AG04450 (cell line): ENCODE results near the gene GADD45A. TPM values are rescaled to one million over a fixed set of nuclear protein-coding genes. Genes with fewer than 3 reads are reported as not detected.
A peak's percentile ranks its signal among the peaks of the same experiment; 100 is the strongest.

Source experiments
- CTCF ChIA-PET: fragments of 300-600, 350-600 bp; formaldehyde crosslinking; extraction: SDS; loops from one replicate; lab custom pipeline; 2022; ENCODE audit warnings: antibody characterized with exemption, inconsistent platforms; lab: Charles Lee
- POLR2A ChIA-PET: fragments of 350-600 bp; formaldehyde crosslinking; extraction: SDS; loops from one replicate; lab custom pipeline; 2021; ENCODE audit warnings: antibody characterized with exemption, inconsistent platforms; lab: Yijun Ruan, JAX
- DNase-seq: peaks from one replicate; pipeline ENCODE4 v3.0.0-alpha.2; 2011; ENCODE audit warnings: low read depth, low spot score
- H3K27ac ChIP-seq: one replicate; pipeline ENCODE4 v1.5.1; 2012; ENCODE audit warnings: low read depth, low read length, control low read depth
- H3K27me3 ChIP-seq: one replicate; pipeline ENCODE4 v1.6.0; 2012; ENCODE audit warnings: low read length; ENCODE audit not compliant: control insufficient read depth, insufficient read depth
- H3K4me3 ChIP-seq: 2 replicates; pipeline ENCODE4 v1.5.1; 2011; ENCODE audit warnings: mild to moderate bottlenecking, low read depth, low read length, control low read depth
- H3K9me3 ChIP-seq: 2 replicates; pipeline ENCODE4 v1.5.1; 2012; ENCODE audit warnings: low read length; ENCODE audit not compliant: control insufficient read depth, insufficient read depth
- polyA plus RNA-seq: library from polyadenylated mRNA; depleted of rRNA; stranded (reverse); fragments of >200 nt; gene quantifications from 2 replicates; pipeline ENCODE4 v1.2.3, GENCODE V29; 2011
- TF ChIP-seq, protein P1 (sequence below): IDR thresholded peaks from 2 replicates; pipeline ENCODE4 v1.5.1; 2011; ENCODE audit warnings: low read depth, low read length, control low read depth, inconsistent platforms

GADD45A gene
- polyA plus RNA-seq, 1 experiment = 41.8 TPM

DNA sequence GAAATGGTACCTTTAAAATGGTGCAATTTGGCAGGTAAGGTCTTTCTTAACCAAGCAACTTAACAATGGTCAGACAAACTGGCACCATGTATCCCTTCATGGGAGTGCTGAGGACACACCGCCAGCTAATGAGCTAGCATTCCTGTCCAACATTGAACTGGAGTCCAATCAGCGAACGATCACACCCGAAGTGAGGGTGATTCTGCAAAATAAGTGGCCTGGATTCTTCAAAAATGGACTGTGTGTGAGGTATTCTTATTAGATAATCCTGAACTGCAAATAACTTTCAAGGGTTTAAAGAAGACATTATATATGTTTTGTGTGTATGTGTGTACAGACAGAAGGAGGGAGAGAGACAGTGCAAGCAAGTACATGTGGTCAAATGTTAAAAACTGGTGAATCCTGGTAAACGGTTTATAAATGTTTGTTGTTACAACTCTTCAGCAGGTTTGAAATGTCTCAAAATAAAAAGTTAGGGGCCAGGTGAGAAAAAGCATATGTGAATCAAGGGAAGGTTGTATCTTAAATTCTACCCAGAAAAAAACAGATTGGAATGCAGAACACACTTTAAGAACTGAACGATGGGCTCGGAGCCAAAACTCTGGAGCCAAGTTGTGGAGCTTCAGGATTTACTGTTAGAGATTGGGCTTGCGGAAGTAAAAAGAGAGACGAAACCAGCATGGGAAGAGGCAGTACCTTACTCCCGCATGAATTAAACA is 20.9 kb downstream of the GADD45A start:
- Histone ChIP-seq H3K27me3 (no peaks in the 10 kb centered on the region), H3K4me3 (no peak overlapping the region), H3K9me3 (no peaks in the 10 kb centered on the region), H3K27ac (no peak overlapping the region)
- ChIA-PET POLR2A (no interaction called here), CTCF (interaction anchor here (1.4 to 4.1 kb wide), 2 partner anchors 55 to 144 kb away, joined by 3 to 27 read pairs; no protein-coding TSS in a partner anchor)
- TF ChIP-seq, protein P1, sequence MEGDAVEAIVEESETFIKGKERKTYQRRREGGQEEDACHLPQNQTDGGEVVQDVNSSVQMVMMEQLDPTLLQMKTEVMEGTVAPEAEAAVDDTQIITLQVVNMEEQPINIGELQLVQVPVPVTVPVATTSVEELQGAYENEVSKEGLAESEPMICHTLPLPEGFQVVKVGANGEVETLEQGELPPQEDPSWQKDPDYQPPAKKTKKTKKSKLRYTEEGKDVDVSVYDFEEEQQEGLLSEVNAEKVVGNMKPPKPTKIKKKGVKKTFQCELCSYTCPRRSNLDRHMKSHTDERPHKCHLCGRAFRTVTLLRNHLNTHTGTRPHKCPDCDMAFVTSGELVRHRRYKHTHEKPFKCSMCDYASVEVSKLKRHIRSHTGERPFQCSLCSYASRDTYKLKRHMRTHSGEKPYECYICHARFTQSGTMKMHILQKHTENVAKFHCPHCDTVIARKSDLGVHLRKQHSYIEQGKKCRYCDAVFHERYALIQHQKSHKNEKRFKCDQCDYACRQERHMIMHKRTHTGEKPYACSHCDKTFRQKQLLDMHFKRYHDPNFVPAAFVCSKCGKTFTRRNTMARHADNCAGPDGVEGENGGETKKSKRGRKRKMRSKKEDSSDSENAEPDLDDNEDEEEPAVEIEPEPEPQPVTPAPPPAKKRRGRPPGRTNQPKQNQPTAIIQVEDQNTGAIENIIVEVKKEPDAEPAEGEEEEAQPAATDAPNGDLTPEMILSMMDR = no peak
- no peak for DNase-seq

DNA sequence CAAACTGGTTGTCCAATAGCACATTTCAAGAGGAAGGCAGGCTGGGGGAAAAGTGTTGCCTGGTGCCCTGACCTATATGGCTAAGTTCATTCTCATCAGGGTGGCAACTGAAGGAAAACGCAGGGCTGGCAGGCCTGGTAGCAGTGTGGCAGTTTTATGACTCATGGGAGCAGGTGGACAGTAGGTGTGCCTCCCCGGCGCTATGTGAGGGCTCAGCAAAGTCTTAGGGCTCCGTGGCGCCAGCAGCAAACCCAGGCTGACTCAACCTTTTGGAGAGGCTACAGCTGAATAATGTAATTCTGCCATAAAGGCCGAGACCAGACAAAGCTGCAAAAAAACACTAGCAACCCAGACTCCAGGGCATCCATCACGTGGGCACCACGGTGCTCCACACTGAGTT is 23.6 kb downstream of the GADD45A start:
- Histone ChIP-seq H3K27ac (no peak overlapping the region), H3K4me3 (no peak overlapping the region), H3K27me3 (no peaks in the 10 kb centered on the region), H3K9me3 (no peaks in the 10 kb centered on the region)
- TF ChIP-seq, protein P1 = no peak
- ChIA-PET CTCF (interaction anchor here (1.2 kb wide), 1 partner anchor 52 kb away, joined by 3 read pairs; no protein-coding TSS in a partner anchor), POLR2A (no interaction called here)
- no peak for DNase-seq

DNA sequence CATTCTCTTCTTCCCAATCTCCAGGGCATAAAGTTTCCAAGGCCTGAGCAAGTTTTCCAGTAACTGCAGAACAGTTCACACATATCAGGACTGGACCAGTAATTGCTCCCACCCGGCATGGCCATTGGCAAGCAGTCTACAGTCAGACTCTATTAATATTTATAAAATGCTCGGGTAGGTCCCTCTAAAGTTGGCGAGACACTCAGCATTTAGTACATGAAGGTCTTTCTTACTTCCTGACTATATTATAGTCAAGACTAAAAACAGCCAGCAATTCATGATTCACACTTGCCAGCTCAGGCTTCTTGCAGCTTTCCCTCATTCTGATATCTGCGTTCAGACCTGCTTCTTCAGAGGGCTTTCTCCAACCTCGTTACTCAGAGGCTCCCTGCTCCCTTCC is 25.4 kb downstream of the GADD45A start:
- Histone ChIP-seq H3K9me3 (no peaks in the 10 kb centered on the region), H3K27me3 (no peaks in the 10 kb centered on the region), H3K27ac (peak overlapping the region; percentile 47), H3K4me3 (no peak overlapping the region)
- ChIA-PET POLR2A (interaction anchor here (0.7 to 1.6 kb wide), 2 partner anchors 26 to 37 kb away, joined by 3 to 5 read pairs; partner anchors contain the start of gene GADD45A), CTCF (interaction anchor here (3.6 kb wide), 1 partner anchor 50 kb away, joined by 17 read pairs; no protein-coding TSS in a partner anchor)
- DNase-seq = no peak
- TF ChIP-seq, protein P1 = no peak

DNA sequence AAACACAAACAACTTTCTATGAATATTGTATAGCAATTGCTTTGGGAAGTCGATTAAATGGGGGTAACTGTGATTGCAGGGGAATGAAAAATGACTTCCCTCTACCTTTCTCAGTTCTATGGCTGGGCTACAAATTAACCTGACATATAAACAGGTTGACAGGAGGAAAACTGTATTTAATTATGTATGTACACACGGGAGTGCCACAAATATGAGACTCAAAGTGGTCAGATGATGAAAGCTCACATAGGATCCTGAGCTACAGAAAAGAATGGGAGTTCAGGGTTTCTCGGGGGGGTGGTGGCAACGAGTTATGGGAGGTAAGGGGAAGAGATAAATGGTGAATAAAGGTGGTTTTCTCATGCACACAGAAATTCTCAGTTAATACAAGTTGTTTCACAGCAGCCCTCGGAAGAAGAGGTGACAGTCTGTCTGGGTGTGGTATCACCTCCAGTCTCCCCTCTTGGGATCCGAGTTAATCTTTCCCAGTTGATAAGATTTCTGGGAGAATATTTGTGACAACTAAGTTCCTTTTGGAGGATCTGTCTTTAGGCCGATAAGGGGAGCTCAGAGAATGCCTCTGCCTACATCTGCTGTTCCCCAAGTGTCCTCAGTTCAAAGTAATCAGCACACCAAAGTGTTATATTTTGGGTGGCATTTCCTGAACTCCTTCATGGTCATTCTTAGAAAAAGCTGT is 26.3 kb downstream of the GADD45A start:
- Histone ChIP-seq H3K27ac (no peak overlapping the region), H3K27me3 (no peaks in the 10 kb centered on the region), H3K9me3 (no peaks in the 10 kb centered on the region), H3K4me3 (no peak overlapping the region)
- TF ChIP-seq, protein P1 = no peak
- POLR2A ChIA-PET = interaction anchor here (0.6 to 1.6 kb wide), 4 partner anchors 11 to 91 kb away, joined by 3 to 7 read pairs (median 4); partner anchors contain the start of gene GADD45A
- CTCF ChIA-PET = interaction anchor here (0.6 to 3.6 kb wide), 6 partner anchors 25 to 378 kb away, joined by 3 to 17 read pairs (median 4); no protein-coding TSS in a partner anchor
- no peak for DNase-seq
